ENCODE results near the gene DHTKD1. TPM values are rescaled to one million over a fixed set of nuclear protein-coding genes. Genes with fewer than 3 reads are reported as not detected.

DHTKD1 gene, protein sequence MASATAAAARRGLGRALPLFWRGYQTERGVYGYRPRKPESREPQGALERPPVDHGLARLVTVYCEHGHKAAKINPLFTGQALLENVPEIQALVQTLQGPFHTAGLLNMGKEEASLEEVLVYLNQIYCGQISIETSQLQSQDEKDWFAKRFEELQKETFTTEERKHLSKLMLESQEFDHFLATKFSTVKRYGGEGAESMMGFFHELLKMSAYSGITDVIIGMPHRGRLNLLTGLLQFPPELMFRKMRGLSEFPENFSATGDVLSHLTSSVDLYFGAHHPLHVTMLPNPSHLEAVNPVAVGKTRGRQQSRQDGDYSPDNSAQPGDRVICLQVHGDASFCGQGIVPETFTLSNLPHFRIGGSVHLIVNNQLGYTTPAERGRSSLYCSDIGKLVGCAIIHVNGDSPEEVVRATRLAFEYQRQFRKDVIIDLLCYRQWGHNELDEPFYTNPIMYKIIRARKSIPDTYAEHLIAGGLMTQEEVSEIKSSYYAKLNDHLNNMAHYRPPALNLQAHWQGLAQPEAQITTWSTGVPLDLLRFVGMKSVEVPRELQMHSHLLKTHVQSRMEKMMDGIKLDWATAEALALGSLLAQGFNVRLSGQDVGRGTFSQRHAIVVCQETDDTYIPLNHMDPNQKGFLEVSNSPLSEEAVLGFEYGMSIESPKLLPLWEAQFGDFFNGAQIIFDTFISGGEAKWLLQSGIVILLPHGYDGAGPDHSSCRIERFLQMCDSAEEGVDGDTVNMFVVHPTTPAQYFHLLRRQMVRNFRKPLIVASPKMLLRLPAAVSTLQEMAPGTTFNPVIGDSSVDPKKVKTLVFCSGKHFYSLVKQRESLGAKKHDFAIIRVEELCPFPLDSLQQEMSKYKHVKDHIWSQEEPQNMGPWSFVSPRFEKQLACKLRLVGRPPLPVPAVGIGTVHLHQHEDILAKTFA
- polyA plus RNA-seq (ENCODE audit: insufficient read length): 36.7 TPM
- long read RNA-seq, donor 1, full-length matches to known transcripts: 5 of 17 reads
- long read RNA-seq, donor 1, partial matches to known transcripts: 12 of 17 reads
- long read RNA-seq, donor 1, other reads (novel, unspliced or antisense): 0 of 17 reads
- long read RNA-seq, donor 2, full-length matches to known transcripts: 7 of 14 reads
- long read RNA-seq, donor 2, partial matches to known transcripts: 7 of 14 reads
- long read RNA-seq, donor 2, other reads (novel, unspliced or antisense): 0 of 14 reads
- long read RNA-seq, donor 3, full-length matches to known transcripts: 1 of 1 reads
- long read RNA-seq, donor 3, partial matches to known transcripts: 0 of 1 reads
- long read RNA-seq, donor 3, other reads (novel, unspliced or antisense): 0 of 1 reads
- long read RNA-seq, donor 4: 0 reads
- long read RNA-seq, donor 5, full-length matches to known transcripts: 6 of 13 reads
- long read RNA-seq, donor 5, partial matches to known transcripts: 7 of 13 reads
- long read RNA-seq, donor 5, other reads (novel, unspliced or antisense): 0 of 13 reads
- long read RNA-seq, donor 6, partial matches to known transcripts: 7 of 9 reads
- long read RNA-seq, donor 6, other reads (novel, unspliced or antisense): 0 of 9 reads
- long read RNA-seq, donor 7, full-length matches to known transcripts: 1 of 1 reads
- long read RNA-seq, donor 7, partial matches to known transcripts: 0 of 1 reads
- long read RNA-seq, donor 7, other reads (novel, unspliced or antisense): 0 of 1 reads
- long read RNA-seq, donor 8, full-length matches to known transcripts: 2 of 2 reads
- long read RNA-seq, donor 8, partial matches to known transcripts: 0 of 2 reads
- long read RNA-seq, donor 8, other reads (novel, unspliced or antisense): 0 of 2 reads

DNA sequence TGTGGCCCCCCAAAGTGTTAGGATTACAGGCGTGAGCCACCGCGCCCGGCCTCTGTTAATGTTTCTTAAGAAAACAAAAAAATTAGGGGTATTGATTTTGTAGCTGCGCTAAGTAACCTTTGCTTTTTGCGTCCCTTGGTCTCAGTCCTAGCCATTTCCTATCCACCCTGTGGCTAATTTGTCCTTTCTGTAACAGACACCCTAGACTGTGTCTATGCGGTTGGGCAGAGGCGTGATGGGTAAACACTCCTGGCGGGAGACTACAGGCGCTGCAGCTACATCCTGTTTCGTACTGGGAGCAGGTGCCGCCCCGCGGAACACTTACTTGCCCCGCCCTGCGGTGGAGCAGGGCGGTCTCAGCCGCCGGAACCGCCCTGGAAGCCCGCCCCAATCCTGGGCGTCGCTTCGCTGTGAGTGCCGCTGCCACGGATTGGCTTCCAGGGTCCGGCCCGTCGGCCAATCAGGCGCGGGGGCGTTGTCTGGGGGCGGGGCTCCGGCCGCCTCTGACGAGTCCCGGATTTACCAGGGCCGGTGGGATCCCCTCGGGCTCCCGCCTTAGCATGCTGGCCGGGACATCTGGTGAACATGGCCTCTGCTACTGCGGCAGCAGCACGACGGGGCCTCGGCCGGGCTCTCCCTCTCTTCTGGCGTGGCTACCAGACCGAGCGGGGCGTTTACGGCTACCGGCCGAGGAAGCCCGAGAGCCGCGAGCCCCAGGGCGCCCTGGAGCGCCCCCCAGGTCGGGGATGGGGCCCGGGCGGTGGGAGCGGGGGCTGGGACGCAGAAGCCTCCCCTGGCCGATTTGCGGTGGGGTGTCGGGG, at the start of gene DHTKD1:
DHTKD1 (plus strand) TSS at position 506 of the 821 bp plus-strand sequence; CDS start at position 586, 80 bp downstream.
- DNase-seq: peak; percentile 97

DNA sequence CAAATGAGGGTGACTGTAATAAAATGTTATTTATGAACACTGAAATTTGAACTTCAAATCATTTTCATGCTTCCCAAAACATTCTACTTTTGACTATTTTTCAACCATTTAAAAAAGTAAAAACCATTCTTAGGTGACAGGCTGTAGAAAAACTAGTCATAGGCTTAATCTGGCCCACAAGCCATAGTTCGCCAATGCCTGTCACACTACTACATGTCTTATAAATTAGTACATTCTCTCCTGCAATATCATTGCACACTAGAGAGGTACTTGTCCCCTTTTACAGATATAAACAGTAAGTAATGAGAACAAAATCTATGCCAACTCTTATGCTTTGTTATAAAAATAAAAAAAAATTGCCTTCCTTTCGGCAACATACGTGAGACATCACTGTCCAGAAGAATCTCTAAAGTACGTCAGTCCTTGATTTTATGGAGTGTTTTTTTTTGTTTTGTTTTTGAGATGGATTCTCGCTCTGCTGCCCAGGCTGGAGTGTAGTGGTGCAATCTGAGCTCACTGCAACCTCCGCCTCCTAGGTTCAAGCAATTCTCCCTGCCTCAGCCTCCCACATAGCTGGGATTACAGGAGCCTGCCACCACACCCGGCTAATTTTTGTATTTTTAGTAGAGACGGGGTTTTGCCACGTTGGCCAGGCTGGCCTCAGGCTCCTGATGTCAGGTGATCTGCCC, 49.3 kb upstream of the DHTKD1 start:
- DNase-seq: no peak

DNA sequence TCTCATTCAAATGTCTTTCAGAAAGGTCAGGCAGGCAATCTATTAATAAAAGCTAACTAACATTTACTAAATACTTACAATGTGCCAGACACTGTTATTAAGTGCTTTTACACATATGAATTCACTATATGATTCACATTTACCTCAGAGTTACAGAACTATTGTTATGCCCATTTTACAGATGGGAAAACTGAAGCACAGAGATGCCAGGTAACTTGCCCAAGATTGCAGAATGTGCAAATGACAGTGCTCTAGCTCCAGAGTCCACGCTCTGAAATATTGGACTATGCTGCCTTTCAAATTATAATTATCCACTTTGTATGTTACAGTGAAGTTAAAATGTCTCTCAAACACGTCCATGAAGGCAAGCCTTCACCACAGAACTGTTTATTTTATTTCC, 48.2 kb upstream of the DHTKD1 start:
- DNase-seq: no peak

DNA sequence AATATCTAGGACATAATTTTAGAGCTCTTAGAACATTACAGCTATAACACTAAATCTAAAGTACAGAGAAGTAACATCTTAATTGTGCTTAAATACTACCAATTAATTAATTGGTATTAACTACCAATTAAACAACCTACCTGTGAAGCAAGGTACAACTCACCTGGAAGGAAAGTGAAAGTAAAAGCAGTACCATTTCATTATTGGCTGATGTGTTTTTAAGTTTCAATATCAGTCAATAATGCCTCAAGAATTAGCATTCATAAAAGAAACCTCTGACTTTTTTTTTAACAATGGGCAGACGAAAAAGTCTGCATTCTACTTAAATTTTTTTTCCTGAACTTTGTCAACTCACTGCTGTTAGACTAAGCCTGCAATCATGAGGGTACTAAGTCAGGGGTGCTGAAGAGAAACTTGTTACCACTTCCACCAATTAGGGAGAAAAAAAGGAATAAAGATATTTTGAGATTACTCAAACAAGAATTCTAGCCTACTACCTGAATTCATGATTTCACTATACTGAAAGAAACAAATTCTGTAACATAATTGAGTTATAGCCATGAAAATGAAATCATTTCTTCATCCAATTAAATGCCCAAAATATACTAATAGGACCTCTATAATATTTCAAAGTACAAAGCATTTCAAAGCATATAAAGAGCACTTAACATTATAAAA, 46.0 kb upstream of the DHTKD1 start:
- no peak for DNase-seq

DNA sequence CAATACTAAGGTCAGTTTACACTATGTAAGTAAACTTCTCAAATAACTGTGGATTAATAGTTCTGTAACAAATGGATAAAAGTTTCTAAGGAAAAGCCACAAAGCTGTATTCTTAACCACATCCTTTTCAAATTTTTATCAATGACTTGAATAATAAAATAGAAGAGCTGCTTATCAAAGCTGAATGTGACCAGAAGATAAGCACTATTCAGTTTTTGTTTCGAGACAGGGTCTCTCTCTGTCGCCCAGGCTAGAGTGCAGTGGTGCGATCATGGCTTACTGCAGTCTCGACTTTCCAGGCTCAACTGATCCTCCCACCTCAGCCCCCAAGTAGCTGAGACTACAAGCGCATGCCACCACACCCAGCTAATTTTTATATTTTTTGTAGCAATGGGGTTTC, 43.2 kb upstream of the DHTKD1 start:
- DNase-seq: no peak

DNA sequence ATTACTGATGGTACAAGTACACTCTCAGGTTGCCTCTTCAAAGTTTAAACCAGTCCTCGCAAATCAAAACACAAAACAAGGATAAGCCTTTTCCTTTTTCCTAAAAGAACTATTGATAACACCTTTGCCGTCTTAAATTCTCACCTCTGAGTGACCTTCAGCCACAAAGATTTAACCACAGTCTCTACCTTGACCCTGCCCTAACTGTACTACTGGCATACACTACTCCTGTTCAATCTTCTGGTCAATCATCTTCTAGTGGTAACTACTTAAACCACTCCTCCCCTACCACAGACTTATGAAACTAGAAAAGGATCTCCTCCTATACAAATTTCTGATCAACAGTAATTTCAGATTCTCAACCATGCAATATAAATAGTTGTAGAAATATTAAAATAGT, 41.2 kb upstream of the DHTKD1 start:
- no peak for DNase-seq

DNA sequence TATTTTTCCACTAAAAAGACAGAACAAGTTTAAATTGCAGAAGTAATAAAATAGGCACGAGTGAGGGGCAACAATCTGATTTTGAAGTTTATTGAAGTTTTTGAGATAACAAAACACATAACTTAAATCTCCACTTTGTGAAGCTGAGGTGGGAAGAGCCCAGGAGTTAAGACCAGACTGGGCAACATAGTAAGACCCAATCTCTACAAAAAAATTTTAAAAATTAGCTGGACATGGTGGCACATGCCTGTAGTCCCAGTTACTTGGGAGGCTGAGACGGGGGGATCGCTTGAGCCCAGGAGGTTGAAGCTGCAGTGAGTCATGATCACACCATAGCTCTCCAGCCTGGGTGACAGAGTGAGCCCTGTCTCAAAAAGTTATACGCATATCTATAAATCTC, 37.4 kb upstream of the DHTKD1 start:
- no peak for DNase-seq

DNA sequence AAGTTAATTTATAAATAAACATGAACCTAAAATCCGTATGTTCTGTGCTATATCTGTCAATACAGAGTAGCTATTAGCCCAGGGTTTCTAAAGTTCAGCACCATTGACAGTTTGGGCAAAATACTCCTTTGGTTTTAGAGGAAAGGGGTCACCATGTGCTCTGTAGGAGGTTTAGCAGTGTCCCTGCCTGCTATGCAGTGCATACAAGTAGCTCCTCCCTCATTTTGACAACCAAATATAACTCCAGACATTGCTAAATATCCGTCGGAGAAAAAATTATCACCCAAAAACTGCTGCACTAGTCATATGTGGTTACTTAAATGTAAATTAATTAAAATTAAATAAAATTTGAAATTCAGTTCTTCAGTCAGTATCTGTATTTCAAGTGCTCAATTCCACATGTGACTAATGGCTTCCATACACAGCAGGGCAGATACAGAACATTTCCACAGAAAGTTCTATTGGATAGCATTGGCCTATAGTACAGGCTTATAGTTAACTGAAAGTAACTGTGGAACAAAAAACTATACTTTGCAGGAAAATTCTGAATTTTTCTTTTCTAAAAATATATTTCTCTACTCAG, 32.6 kb upstream of the DHTKD1 start:
- DNase-seq: no peak

DNA sequence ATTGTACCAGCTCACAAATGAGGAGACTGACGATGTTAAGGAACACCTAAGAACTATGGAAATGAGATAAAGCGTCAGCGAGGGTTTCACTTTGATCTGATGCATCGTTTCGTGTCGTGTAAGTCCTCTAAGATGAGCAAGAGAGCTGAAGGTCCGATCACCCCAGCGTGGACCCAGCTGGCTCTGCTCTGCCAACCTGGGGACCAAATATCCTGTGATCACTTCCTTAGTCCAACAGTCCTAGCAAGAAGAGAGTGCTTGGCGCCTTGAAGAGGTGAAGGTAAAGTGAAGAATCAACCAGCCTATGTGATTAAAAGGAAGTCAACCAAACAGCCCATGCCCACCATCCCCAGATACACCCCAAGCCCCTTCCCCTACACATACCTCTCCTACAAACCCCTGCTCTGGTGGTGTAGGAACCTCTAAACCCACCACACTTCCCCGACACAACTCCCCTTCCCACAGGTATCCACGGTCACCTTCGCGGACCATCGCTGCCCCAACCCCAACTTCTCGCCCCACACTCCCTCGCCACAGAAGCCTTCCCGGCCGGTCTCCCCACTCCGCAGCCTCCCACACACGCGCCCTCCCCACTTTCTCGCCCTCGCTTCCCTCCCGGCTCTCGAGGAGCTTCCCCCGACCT, 26.9 kb upstream of the DHTKD1 start:
- no peak for DNase-seq

DNA sequence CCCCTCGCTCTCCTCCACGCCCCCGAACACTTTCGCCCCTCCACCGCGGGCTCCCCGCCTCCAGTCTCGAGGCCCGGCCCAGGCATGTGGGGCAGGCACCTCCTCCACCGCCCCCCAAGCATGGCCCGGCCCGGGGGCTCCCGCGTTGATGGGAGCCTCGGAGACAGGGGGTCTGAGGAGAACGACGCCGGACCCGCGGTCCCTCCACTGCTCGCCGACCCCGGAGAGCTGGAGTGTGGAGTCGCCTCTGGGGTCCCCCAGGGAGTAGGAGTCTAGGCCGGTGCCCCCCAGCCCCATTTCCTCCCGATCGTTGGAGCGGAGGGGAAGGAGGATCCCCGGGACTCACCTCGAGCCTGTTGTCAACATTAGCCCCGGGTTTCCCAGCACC, 26.4 kb upstream of the DHTKD1 start:
- DNase-seq: no peak

DNA sequence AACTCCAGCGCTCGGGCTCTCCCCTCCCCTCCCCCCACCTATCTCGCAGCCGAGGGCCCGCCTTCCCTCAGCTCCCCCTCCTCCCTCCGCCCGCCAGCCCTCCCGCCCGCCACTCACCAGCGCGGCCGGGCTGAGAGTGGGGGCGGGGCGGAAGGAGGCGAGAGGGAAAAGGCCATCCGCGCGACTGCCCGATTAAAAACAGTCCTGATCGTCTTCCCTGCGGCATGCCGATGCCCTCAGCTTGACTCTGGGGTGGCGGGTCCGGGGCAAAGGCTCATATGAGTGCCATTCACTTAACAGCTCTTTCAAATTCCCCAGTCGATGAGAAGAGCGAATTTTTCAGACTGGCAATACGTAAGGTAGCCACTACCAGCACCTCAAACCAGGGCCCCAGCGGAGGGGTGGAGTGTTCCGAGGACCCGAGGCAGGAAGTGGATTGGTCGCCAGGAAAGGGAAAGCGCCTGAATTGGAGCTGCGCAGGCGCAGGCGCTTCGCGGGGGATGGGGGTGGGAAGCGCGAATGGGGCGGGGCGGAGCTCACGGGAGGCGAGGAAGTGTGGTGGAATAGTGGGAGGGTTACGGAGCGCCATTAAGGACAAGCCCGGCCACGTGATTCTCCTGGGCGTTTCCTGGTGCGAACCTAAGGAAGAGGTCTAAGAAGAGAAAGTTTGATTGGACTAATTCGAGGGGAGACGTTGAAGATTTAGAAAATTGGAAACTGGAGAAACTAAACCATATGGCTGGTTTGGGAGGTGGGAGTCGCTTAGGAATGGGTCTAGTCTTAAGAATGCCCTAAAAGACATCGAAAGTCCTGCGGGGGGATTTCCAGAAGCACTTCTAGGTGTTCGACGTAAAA, 25.7 kb upstream of the DHTKD1 start, which contains the start of gene UPF2:
UPF2 (minus strand) TSS at position 13 of the 855 bp plus-strand sequence. CDS start 7,386 bp downstream, outside the sequence.
- peak; percentile 98 for DNase-seq

DNA sequence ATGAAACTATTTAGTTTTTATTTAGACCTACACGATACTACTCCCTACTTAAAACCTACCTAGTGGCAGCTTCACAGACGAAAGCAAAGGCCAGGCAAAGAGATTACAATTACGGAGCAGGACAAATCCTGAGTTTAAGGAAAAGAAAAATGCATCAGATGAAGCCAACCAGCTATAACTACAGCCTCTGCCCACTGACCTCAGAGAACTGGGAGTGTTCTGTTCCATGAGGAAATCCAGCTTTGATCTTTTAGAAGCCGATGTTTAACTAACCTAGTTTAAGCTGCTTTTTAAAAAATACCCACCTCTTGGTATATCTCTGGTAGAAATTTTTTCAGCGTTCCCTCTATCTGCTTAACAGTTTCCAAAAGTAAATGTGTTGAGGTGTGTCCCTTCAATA, 23.2 kb upstream of the DHTKD1 start:
- no peak for DNase-seq

DNA sequence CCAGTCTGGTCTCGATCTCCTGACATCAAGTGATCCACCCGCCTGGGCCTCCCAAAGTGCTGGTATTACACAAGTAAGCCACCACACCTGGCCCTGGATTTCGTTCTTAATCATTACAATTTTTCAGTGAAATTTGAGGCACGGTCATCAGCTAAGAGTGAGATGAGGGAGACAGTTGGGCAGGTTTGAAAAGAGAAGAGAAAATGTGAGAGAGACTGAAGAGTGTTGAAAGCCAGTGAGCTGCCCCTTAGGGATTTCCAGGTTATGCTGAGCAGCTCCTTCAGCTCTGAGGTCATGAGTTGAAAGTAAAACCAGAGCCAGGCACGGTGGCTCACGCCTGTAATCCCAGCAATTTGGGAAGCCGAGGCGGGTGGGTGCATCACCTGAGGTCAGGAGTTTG, 20.2 kb upstream of the DHTKD1 start:
- no peak for DNase-seq

DNA sequence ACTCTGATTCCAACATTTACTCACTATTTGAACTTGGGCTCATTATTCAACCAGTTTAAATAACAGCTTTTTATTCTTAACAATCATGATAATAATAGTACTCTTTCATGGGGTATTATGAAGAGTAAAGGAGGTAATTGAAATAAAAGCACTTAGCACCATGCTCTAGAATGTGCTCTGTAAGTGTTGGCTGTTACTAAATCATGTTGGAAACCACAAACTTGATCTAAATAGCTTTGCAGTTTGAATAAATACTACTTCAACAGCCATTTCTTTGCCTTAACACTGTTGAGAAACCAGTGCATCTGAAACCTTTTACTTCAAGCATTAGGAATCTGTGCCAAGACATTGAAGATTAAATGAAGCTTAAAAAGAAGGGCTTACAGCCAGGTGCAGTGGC, 18.2 kb upstream of the DHTKD1 start:
- DNase-seq: no peak

DNA sequence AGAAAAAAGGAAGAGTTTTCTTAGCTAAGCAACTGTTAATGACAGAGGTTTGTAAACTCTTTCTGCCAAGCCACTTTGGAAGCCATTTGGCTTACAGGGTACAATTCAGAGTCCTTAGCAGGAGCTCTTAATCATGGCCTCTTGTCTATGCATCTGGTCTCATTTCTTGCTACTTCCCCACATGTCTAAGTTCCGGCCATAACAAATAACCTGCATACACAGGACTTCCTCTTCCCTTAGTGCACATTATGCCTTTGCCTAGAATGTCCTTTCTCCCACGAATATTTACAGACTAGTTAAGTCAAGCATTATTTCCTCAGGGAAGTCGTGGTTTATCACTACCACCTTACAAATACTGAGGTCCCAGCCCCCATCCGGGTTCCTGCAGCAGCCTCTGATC, 17.5 kb upstream of the DHTKD1 start:
- no peak for DNase-seq

DNA sequence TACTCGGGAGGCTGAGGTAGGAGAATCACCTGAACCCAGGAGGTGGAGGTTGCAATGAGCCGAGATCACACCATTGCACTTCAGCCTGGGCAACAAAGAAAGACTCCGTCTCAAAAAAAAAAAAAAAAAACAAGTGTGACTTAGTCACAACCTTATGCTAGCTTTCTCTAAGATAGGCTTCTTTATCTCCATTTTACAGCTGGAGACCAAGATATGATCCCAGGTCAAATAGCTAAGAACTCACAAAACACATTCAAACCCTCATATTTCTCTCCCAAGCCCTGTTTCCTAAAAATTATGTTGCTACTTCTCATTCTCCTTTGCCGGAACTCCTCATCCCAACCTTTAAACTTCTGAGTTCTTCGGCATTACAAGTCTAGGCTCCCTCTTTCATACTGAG, 13.0 kb upstream of the DHTKD1 start:
- DNase-seq: no peak

DNA sequence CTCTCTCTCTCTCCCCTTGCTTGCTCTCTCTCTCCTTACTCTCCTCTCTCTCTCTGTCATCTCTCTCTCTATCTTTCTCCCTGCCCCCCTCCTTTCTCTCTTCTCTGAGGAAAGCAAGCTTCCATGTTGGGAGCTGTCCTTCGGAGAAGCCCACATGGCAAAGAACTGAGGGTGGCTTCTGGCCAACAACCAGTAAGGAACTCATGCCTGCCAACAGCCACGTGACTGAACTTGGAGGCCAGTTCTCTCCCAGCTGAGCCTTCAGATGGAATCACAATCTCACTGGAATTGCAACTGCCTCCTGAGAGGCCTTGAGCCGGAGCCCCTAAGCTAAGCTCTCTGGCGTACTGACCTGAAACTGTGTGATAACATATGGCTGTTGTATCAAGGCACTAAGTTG, 12.0 kb upstream of the DHTKD1 start:
- DNase-seq: no peak

Data from left kidney (tissue), 8 donors.